ENCODE data around the gene MACROD2.

Gene MACROD2

DNA sequence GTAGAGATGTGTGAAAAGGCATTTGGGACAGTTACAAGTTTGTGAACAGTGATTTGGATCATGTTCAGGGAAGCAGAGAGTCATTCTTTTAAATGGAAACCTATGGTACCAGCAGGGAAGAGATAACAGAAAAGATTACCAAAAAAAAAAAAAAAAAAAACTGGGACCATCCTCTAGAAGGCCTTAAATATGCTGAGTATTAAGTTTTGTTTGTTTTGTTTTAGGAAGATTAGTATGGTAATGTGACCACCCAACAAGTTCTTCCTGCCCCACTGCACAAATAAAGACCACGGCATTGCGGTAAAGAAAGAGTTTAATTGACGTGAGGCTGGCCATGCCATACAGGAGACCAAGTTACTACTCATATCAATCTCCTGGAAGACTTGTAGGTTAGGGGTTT, 1631.8 kb downstream of the MACROD2 start:
- no peak for DNase-seq (ENCODE audit: low read depth)
- H3K4me3 ChIP-seq (ENCODE audit: low read depth, low read length) = no peak overlapping the region
- TF ChIP-seq, protein P1, sequence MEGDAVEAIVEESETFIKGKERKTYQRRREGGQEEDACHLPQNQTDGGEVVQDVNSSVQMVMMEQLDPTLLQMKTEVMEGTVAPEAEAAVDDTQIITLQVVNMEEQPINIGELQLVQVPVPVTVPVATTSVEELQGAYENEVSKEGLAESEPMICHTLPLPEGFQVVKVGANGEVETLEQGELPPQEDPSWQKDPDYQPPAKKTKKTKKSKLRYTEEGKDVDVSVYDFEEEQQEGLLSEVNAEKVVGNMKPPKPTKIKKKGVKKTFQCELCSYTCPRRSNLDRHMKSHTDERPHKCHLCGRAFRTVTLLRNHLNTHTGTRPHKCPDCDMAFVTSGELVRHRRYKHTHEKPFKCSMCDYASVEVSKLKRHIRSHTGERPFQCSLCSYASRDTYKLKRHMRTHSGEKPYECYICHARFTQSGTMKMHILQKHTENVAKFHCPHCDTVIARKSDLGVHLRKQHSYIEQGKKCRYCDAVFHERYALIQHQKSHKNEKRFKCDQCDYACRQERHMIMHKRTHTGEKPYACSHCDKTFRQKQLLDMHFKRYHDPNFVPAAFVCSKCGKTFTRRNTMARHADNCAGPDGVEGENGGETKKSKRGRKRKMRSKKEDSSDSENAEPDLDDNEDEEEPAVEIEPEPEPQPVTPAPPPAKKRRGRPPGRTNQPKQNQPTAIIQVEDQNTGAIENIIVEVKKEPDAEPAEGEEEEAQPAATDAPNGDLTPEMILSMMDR (IDR thresholded peaks at IDR 0.05; ENCODE audit: insufficient read depth, low read depth, low read length, missing control alignments) = no peak

DNA sequence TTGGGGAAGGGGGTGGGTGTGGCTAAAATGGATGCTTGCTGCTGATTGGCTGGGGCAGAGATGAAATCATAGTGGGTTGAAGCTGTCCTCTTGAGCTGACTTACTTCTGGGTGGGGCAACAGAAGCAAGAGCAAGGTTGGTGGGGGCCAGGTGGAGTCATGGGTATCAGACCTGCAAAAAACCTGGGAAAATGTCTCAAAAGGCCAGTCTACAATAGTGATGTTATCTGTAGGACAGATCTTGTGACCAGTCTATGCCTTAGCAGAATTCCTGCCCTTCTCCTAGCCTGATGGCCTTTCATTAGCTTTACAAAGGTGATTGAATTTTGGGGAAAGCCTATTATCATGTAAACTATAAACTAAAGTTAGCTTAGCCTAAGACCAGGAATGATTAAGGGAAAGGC, 1632.2 kb downstream of the MACROD2 start:
- DNase-seq (ENCODE audit: low read depth) = no peak
- H3K4me3 ChIP-seq (ENCODE audit: low read depth, low read length) = no peak overlapping the region
- TF ChIP-seq, protein P1 (IDR thresholded peaks at IDR 0.05; ENCODE audit: insufficient read depth, low read depth, low read length, missing control alignments) = no peak

DNA sequence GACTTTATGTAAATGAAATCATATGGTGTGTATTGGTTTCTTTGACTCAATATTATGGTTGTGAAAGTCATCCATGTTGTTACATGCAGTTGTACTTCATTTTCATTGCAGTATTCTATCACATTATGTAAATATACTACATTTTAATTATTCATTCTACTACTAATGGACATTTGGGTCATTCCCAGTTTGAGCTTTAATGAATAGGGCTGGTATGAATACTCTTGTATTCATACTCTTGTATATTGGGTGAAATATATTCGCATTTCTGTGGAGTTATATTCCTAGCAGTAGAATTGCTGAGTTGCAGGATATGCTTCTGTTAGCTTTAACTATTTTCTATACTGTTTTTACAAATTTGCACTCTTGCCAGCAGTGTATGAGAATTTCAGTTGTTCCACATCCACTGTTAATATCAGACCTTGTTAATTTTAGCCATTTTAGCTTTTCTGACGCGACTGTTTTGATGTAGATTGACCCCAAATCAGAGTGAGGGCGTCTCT, 1633.6 kb downstream of the MACROD2 start:
- no peak overlapping the region for H3K4me3 ChIP-seq (ENCODE audit: low read depth, low read length)
- TF ChIP-seq, protein P1 (IDR thresholded peaks at IDR 0.05; ENCODE audit: insufficient read depth, low read depth, low read length, missing control alignments) = no peak
- DNase-seq (ENCODE audit: low read depth) = no peak

DNA sequence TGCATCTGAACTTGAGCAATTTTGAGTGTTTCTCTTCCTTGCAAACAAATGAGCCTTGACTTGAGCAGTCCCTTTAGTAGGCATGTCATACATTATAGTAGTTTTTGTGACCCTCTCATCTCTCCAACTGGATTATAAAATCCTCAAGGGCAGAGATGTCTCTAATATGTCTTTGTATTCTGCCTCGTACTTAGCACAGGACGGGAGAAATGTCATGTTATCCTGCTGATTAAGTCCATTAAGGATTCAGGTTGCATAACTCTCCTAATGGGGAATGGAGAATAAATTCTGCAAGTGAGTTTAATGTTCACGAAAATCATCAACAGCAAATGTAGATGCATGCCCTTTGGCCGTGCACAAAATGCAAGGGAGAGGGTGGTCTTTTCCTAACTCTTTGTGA, 1635.0 kb downstream of the MACROD2 start:
- H3K4me3 ChIP-seq (ENCODE audit: low read depth, low read length) = no peak overlapping the region
- TF ChIP-seq, protein P1 (IDR thresholded peaks at IDR 0.05; ENCODE audit: insufficient read depth, low read depth, low read length, missing control alignments) = no peak
- DNase-seq (ENCODE audit: low read depth) = no peak

DNA sequence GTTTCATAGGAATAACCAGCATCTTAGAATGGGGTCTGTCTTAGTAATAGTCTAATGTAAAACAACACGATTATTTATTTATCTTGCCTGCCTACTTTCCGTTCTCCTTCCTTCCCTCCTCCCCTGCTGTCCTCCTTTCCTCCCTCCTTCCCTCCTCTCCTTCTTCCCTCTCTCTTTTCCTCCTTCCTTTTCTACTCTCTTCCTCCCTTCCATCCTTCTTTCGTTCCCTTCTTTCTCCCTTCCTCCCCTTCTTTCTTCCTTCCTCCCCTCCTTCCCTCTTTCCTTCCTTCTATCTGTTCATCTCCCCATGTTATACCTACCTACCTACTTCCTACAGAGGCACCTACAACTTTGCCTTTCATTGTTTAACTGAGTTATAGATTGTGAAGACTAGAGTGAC, 1637.4 kb downstream of the MACROD2 start:
- DNase-seq (ENCODE audit: low read depth) = no peak
- H3K4me3 ChIP-seq (ENCODE audit: low read depth, low read length) = no peak overlapping the region
- TF ChIP-seq, protein P1 (IDR thresholded peaks at IDR 0.05; ENCODE audit: insufficient read depth, low read depth, low read length, missing control alignments) = no peak

DNA sequence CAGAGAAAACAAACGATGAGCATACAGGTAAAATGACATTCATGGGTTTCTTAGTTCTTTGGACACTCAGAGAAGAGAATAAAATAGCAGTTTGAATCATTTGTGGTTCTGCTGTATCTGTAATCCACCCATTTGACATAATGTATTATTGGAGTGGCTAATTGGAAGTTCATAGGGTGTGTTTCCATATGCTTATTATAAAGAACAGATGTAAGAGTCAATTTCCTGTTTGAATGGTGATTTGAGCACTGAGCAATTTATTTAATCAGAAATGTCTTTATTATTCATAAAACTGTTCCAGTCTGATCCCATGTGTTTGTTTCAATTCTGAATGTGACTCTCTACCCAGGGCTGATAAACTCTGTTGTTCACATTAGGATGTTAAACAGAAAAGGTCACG, 1638.8 kb downstream of the MACROD2 start:
- no peak for DNase-seq (ENCODE audit: low read depth)
- TF ChIP-seq, protein P1 (IDR thresholded peaks at IDR 0.05; ENCODE audit: insufficient read depth, low read depth, low read length, missing control alignments) = no peak
- H3K4me3 ChIP-seq (ENCODE audit: low read depth, low read length) = no peak overlapping the region

DNA sequence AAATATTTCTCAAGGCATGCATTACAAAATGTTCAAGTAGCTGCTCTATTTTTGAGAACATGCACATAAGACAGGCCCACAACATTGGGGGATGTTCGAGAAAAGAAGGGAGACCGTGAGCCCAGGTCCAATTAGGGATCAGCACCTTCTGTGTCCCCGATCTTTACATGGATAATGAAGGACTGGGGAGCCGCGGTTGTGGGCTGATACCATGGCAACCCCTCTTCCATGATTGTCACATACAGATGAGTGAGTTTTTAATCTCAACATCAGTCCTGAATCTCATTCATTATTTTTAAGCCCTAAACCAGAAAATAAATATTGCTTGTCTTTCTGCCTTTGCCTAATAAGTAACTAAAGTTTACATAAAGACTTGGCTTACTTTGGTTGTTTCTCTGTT, 1642.2 kb downstream of the MACROD2 start:
- H3K4me3 ChIP-seq (ENCODE audit: low read depth, low read length) = no peak overlapping the region
- no peak for DNase-seq (ENCODE audit: low read depth)
- TF ChIP-seq, protein P1 (IDR thresholded peaks at IDR 0.05; ENCODE audit: insufficient read depth, low read depth, low read length, missing control alignments) = no peak
